Mammary epithelial cell (primary cell): ENCODE measurements around the gene GRIA1.

Experiments used
- EZH2 ChIP-seq: IDR thresholded peaks from 2 replicates; pipeline ENCODE4 v1.6.1; 2012; ENCODE audit warnings: low read length, inconsistent platforms, borderline replicate concordance
- TF ChIP-seq, protein P1 (sequence below), 2 donors: IDR thresholded peaks in 1 of 2; conservative IDR thresholded peaks in 1 of 2; 2 replicates each; pipeline ENCODE4 v1.5.1; 2011 to 2012; ENCODE audit warnings: inconsistent platforms in 2 of 2, low read length in 2 of 2, mild to moderate bottlenecking in 2 of 2, control low read depth in 1 of 2, low read depth in 1 of 2; ENCODE audit not compliant: insufficient read depth in 1 of 2; ENCODE audit errors: extremely low read depth in 1 of 2

GRCh38 chr5:153640293-153640692, 149.8 kb downstream of the GRIA1 start:
- TF ChIP-seq, protein P1, sequence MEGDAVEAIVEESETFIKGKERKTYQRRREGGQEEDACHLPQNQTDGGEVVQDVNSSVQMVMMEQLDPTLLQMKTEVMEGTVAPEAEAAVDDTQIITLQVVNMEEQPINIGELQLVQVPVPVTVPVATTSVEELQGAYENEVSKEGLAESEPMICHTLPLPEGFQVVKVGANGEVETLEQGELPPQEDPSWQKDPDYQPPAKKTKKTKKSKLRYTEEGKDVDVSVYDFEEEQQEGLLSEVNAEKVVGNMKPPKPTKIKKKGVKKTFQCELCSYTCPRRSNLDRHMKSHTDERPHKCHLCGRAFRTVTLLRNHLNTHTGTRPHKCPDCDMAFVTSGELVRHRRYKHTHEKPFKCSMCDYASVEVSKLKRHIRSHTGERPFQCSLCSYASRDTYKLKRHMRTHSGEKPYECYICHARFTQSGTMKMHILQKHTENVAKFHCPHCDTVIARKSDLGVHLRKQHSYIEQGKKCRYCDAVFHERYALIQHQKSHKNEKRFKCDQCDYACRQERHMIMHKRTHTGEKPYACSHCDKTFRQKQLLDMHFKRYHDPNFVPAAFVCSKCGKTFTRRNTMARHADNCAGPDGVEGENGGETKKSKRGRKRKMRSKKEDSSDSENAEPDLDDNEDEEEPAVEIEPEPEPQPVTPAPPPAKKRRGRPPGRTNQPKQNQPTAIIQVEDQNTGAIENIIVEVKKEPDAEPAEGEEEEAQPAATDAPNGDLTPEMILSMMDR (conservative IDR thresholded peaks at IDR 0.05 in 1 of 2, IDR thresholded peaks at IDR 0.05 in 1 of 2; ENCODE audit: extremely low read depth in 1 of 2, insufficient read depth in 1 of 2, low read depth in 1 of 2, low read length in 2 of 2) = no peak
- no peak for TF ChIP-seq EZH2
